GOT3 (cell line): ENCODE data around the gene SMIM5.
"Not testable (repeated sequence)": the region's sequence is repeated elsewhere in the genome, so short reads cannot be mapped to it uniquely, and the experiment has no call there.

Source experiments
- DNase-seq: peaks from one replicate; lab custom pipeline; 2025; ENCODE audit warnings: mixed read lengths; lab: John Stamatoyannopoulos, UW

Gene SMIM5

GRCh38 chr17:75632863-75633485, at the start of gene SMIM5:
SMIM5 (plus strand) TSS chr17:75633434; CDS start chr17:75640202, 6,768 bp downstream.
- peak; percentile 60 for DNase-seq

DNA sequence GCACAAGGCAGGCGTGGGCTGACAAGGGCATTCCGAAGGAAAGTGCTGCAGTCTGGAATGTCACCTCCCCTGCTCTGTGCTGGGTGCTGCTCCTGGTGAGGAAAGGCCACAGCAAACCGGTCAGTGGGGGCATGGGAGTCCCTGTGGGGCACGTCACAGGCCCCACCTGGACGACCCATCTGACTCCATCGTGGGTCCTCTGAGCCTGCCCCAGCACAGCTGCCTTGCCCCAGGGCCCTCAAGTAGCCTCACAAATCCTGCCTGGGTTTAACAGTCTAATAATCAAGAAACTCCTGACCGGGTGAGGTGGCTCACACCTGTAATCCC, 48.4 kb upstream of the SMIM5 start:
- DNase-seq, result no peak

GRCh38 chr17:75587675-75588595, 45.3 kb upstream of the SMIM5 start, which contains the start of gene MYO15B:
MYO15B (plus strand) TSS chr17:75587800; CDS start chr17:75588058, 258 bp downstream.
- no peak for DNase-seq

GRCh38 chr17:75588596-75589011, 44.6 kb upstream of the SMIM5 start:
- no peak for DNase-seq

DNA sequence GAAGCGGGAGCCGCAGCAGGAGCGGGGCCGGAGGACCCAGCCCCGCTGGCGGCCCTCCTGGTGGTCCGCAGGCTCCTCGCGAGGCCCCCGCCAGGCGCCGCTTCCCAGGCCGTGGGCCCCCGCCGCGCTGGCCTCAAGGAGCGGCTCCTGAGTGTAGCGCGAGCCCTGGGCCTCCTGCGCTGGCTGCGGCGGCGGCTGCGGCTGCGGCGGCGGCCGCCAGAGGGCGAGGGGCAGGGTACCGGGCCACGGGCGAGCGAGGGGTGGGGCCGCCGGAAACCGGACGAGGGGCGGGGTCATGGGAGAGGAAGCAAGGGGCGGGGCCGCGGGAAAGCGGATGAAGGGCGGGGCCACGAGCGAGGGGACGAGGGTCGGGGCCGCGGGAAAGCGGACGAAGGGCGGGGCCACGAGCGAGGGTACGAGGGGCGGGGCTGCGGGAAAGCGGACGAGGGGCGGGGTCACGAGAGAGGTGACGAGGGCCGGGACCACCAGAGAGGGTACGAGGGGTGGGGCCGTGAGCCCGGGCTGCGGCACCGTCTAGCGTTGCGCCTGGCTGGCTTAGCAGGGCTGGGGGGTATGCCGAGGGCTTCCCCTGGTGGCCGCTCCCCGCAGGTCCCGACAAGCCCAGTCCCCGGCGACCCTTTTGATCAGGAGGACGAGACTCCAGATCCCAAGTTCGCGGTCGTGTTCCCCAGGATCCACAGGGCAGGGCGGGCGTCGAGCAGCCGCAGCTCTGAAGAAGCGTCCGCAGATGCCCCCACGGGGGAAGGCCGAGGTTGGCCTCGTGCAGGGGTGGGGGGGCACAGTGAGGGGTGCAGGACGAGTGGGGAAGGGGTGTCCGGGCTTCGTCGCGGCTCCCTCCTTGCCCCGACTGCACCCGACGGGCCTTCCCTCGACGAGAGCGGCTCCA, 44.0 kb upstream of the SMIM5 start:
- peak; percentile 70 for DNase-seq

GRCh38 chr17:75589919-75590303, 43.3 kb upstream of the SMIM5 start:
- no peak for DNase-seq

- no peak for DNase-seq
Measured at GRCh38 chr17:75590314-75590761, 42.9 kb upstream of the SMIM5 start.

DNA sequence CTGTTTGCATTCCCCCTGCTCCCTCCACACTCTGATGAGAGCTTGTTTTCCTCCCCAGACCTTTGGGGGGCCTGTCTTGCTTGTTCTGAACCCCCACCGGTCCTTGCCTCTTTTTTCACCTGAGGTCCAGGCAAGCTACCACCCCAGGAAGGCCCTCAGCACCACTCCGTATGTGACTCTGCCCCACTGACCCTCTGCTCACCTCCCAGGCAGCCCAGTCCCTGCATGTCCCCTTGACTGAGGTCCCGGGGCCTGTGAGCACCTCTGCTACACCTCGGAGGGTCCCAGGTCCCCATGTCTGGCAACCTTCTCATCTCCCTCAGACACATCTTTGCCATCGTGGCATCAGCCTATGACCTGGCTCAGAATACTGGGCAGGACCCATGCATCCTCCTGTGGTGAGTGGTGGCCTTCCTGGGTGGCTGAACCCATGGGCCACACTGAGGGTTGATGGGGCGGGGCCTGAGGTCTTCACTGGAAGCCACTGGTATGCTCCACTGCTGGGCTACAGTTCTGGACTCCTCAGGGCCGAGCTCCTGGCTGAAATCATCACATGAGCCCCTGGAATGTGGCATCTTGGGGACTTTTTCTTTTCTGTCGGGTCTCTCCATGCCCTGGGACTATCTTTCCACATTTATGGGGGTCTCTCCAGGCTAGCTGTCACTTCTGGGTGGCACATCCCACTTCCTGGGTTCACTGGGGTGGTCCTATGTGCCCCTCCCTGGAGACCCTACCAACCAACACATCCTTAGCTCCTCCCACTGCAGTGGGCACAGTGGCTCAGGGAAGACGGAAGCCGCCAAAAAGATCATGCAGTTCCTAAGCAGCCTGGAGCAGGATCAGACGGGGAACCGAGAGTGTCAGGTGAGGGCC, 42.1 kb upstream of the SMIM5 start:
- no peak for DNase-seq

DNA sequence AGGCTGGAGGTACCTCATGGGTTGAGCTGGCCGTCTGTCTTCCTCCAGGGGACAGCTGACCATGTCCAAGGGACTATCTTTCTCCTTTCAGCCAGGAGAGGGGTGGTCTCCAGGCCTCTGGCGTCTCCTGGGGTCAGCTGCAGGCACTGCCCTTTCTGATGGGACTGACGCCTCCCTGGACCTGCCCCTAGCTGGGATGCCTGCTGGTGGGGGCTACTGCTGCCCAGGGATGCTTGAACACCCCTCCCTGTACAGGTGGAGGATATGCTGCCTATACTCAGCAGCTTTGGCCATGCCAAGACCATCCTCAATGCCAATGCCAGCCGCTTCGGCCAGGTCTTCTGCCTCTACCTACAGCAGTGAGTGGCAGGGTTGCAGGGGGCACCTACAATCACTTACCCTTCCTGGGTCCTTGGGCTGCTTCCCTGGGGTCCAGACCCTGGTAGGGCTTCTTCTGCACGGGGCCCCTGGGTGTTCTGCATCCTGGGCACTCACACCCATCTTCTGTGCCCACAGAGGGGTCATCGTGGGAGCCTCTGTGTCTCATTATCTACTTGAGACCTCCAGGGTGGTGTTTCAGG, 41.4 kb upstream of the SMIM5 start:
- no peak for DNase-seq

GRCh38 chr17:75592348-75593020, 40.8 kb upstream of the SMIM5 start:
- no peak for DNase-seq

GRCh38 chr17:75593430-75593829, 39.8 kb upstream of the SMIM5 start:
- not testable (repeated sequence) for DNase-seq

DNA sequence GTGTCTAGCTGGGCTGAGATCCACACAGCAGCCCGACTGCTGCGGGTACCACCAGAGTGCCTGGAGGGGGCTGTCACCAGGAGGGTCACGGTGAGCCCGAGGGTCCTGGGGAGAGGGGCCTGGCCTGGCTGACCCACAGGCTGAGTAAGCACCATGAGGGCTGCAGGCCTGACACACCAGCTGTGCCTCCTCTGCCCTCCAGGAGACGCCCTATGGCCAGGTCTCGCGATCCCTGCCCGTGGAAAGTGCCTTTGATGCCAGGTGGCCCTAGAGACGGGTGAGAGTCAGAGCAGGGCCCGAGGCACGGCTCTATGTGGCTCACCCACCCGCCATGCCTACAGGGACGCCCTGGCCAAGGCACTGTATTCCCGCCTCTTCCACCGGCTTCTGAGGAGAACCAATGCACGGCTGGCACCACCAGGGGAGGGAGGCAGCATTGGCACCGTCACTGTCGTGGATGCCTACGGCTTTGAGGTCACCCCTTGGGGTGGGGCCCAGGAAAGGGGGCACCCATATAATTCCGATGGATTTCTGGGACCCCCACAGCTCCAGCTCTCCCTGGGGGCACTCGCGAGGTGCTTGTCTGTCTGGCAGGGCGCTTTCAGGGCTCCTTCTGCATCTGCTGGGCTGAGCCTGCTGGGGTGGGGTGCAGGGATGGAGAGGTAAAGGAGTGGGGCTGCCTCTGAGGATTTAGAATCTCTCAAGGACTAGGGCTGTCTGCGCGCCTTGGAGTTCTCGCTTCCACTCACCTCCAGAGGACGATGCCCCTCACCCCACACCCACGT, 38.5 kb upstream of the SMIM5 start:
- DNase-seq, result no peak

DNA sequence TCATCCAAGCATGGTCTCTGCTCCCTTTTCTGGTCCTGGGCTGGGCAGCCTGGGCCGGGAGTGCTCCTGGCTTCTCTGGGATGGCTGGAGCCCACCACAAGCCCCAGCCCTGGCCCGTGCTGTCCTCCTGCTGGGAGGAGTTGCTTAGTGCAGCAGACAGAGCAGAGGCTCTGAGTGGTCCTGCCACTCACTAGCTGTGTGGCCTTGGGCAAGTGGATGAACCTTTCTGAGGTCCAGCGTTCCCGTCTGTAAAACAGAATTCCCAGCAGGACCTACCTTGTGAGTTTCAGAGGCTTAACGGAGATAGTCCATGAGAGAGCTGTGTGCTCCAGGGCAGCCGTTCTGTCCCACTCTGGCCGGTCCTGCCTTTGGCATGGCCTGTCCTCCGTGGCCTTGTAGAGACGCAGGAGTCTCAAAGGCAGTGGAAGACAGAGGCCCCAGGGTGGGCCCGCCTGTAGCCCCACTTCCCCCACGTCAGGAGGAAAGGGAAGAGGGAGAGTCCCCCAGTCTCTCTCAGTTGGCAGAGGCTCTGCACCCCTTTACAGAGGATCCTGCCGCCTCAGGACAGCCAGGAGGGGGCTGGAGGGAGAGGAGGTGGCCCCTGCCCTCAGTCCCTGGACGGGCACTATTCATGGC, 37.8 kb upstream of the SMIM5 start:
- DNase-seq, result no peak

- no peak for DNase-seq
Measured at GRCh38 chr17:75595920-75596313, 37.3 kb upstream of the SMIM5 start.

DNA sequence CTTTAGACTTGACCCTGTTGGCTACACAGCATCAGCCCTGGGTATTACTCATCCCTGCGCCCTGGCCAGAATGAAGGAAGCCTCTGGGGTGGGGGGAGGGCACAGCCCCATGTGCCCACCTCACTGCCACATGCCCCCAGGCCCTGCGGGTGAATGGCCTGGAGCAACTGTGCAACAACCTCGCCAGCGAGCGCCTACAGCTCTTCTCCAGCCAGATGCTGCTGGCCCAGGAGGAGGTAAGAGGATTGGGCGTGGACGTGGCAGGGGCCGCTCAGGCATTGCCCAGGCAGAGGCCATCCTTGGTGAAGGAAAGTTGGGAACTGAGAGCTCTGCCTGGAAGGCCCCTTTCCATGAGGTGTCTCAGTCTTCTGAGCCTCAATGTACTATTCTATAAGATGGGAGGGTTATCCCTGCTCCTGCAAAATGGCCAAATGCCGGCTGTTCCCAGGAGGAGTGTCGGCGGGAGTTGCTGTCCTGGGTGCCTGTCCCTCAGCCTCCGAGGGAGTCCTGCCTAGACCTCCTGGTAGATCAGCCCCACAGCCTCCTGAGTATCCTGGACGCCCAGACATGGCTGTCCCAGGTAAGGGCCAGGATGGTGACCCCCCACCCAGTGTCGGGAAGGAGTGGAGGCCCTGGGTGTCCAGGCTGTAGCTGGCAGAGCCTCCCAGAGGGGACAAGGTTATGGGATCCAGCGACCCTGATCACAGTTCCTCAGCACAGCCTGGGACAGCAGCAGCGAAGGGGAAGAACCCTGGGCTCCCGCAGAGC, 36.7 kb upstream of the SMIM5 start:
- no peak for DNase-seq

DNA sequence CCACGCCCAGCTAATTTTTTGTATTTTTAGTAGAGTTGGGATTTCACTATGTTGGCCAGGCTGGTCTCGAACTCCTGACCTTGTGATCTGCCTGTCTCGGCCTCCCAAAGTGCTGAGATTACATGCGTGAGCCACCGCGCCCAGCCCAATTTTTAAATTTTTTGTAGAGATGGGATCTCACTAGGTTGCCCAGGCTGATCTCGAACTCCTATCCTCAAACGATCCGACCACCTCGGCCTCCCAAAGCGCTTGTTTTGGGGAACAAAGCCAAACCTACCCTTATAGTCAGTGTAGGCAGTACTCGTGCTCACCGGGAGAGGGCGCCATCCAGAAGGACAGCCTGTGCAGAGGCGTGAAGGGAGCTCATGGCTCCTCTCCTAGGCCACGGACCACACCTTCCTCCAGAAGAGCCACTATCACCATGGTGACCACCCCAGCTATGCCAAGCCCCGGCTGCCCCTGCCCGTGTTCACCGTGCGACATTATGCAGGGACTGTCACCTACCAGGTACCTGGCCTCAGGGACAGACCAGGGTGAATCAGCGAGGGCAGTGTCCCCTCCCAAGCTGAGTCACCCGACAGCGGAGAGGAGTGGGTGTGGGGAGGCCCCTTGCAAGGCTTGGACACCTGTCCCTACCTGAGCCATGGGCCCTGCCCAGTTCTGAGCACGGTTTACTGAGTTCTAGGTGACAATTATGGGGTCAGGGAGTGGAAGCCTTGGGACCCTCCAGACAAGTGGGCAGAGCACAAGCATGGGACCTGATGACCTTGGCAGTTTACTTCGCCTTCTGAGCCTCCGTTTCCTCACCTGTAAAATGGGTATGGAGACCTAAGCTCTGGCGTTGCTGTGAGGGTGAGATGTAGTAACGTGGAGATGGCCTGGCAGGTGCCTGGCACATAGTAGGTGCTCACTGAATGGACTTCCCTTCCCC, 31.9 kb upstream of the SMIM5 start:
- DNase-seq, result no peak

- no peak for DNase-seq
Measured at GRCh38 chr17:75602644-75603043, 30.6 kb upstream of the SMIM5 start.
